Immature natural killer cell (primary cell): ENCODE results near the gene ROBO1. TPM values are rescaled to one million over a fixed set of nuclear protein-coding genes. Genes with fewer than 3 reads are reported as not detected.

Source experiments
- DNase-seq, 3 donors: peaks; one replicate each; pipeline ENCODE4 v3.0.0; 2022; ENCODE audit warnings: mixed read lengths in 1 of 3
- H3K27ac Mint-ChIP-seq, 6 donors: one replicate each; pipeline ENCODE4 v1.8.0; 2020; ENCODE audit warnings: mixed read lengths in 6 of 6, mild to moderate bottlenecking in 5 of 6, inconsistent platforms in 4 of 6, moderate library complexity in 3 of 6
- H3K27me3 Mint-ChIP-seq, 3 donors: one replicate each; pipeline ENCODE4 v1.8.0; 2020 to 2021; ENCODE audit warnings: low read depth in 3 of 3, mild to moderate bottlenecking in 3 of 3, mixed read lengths in 3 of 3, moderate library complexity in 3 of 3, inconsistent platforms in 1 of 3
- H3K36me3 Mint-ChIP-seq, 3 donors: one replicate each; pipeline ENCODE4 v1.8.0; 2020; ENCODE audit warnings: mixed read lengths in 3 of 3, inconsistent platforms in 2 of 3, mild to moderate bottlenecking in 2 of 3
- H3K4me1 Mint-ChIP-seq, 2 donors: one replicate each; pipeline ENCODE4 v1.8.0; 2020; ENCODE audit warnings: inconsistent platforms in 2 of 2, mild to moderate bottlenecking in 2 of 2, mixed read lengths in 2 of 2, moderate library complexity in 1 of 2
- H3K4me3 Mint-ChIP-seq, 5 donors: one replicate each; pipeline ENCODE4 v1.8.0; 2020; ENCODE audit warnings: mild to moderate bottlenecking in 5 of 5, mixed read lengths in 5 of 5, inconsistent platforms in 3 of 5, moderate library complexity in 3 of 5
- H3K9me3 Mint-ChIP-seq, 6 donors: one replicate each; pipeline ENCODE4 v1.8.0; 2020; ENCODE audit warnings: mild to moderate bottlenecking in 6 of 6, mixed read lengths in 6 of 6, inconsistent platforms in 4 of 6, moderate library complexity in 3 of 6
- polyA plus RNA-seq, 3 donors: library from polyadenylated mRNA; unstranded; fragments of 300-500 nt; fragmentation: Illumina TruSeq; gene quantifications; one replicate each; pipeline ENCODE4 v1.2.3, GENCODE V29; 2021

The ROBO1 gene
- polyA plus RNA-seq, 3 donors from 2014 or later = 0.63 TPM; not detected in 2

DNA sequence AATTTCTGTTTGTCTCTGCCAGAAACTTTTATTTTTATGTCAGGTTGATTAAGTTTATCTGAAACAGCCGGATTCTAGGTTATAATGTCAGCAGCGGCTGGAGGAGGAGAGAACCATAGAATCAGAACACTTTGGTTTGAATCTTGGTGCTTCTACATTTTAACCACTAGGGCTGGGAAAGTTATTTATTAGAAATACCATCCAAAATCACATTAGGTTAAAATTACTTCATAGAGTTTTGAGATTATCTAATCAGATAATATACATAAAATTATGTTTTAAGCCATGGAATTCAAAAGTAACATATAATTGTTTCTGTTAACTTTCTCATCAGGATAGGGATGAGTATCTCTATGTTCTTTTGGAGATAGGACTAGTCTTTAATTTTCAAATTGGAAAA is 502.9 kb downstream of the ROBO1 start:
- Mint-ChIP-seq H3K27ac (no peak overlapping the region), H3K9me3 (peaks cover 6 to 46% (median 19%) of the 10 kb centered on the region in 6 donors), H3K36me3 (no peaks in the 10 kb centered on the region), H3K27me3 (no peaks in the 10 kb centered on the region), H3K4me1 (no peaks in the 10 kb centered on the region), H3K4me3 (no peak overlapping the region)
- DNase-seq = no peak

DNA sequence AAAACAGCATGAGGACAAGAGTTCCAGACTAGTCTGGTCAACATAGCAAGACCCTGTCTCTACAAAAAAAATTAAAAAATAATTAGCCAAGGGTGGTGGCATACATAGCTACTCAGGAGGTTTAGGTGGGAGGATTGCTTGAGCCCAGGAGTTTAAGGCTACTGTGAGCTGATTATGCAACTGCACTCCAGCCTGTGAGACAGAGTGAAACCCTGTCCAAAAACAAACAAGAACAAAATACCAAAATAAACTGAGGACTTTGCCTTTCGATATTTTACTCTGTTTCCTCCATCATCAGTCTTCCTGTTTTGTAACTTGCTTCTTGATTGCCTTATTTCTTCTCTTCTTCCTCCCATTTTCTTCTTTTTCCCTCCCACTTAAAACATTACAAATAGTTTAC is 504.4 kb downstream of the ROBO1 start:
- H3K36me3 Mint-ChIP-seq = no peaks in the 10 kb centered on the region
- H3K9me3 Mint-ChIP-seq = peaks cover 8 to 38% (median 24%) of the 10 kb centered on the region in 6 donors
- H3K4me1 Mint-ChIP-seq = no peaks in the 10 kb centered on the region
- no peak overlapping the region for H3K27ac Mint-ChIP-seq
- H3K27me3 Mint-ChIP-seq = no peaks in the 10 kb centered on the region
- DNase-seq = no peak
- no peak overlapping the region for H3K4me3 Mint-ChIP-seq

DNA sequence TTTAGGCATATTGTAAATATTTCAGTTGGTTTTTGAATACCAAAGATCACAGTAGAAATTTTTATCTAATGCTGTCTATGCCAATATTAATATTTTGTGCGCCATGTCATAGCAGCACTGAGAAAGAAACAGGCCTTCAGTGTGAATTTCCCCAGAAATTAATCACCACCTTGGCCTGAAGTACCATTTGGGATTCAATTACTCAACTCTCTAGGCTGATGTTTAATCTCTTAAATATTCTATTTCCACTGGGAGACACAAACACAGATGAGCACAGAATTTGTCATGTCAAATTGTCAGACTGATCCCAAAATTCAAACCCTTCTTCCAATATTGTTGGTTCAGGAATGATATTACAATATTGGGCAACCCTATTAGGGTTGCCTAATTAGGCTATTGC is 509.3 kb downstream of the ROBO1 start:
- no peaks in the 10 kb centered on the region for H3K4me1 Mint-ChIP-seq
- H3K27ac Mint-ChIP-seq = no peak overlapping the region
- H3K36me3 Mint-ChIP-seq = no peaks in the 10 kb centered on the region

DNA sequence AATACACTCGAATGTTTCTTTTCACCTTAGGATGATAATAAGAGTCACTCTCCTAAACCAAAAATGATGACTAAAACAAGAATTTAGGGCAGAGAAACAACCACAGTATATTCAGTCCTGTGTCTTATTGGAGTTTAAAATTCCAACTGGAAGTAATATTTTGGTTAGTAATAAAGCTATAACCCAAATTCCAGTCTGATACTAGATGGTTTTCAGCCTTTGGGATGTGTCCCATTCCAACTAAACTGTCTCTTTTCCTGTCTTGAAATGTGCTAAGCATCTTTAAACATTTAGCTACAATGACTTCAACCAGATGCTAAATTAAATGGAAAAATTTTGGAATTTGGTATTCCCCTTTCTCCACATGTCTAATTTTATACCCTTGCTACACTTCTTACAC is 510.0 kb downstream of the ROBO1 start:
- no peaks in the 10 kb centered on the region for H3K36me3 Mint-ChIP-seq
- no peak overlapping the region for H3K4me3 Mint-ChIP-seq
- H3K9me3 Mint-ChIP-seq = peaks cover 4 to 52% (median 19%) of the 10 kb centered on the region in 6 donors
- DNase-seq = no peak
- no peak overlapping the region for H3K27ac Mint-ChIP-seq
- no peaks in the 10 kb centered on the region for H3K4me1 Mint-ChIP-seq
- H3K27me3 Mint-ChIP-seq = no peaks in the 10 kb centered on the region

More for the DNA sequence above, 509.3 kb downstream of the ROBO1 start:
- Mint-ChIP-seq H3K27me3 (no peaks in the 10 kb centered on the region), H3K9me3 (peaks cover 6 to 52% (median 23%) of the 10 kb centered on the region in 6 donors), H3K4me3 (no peak overlapping the region)
- DNase-seq = no peak

DNA sequence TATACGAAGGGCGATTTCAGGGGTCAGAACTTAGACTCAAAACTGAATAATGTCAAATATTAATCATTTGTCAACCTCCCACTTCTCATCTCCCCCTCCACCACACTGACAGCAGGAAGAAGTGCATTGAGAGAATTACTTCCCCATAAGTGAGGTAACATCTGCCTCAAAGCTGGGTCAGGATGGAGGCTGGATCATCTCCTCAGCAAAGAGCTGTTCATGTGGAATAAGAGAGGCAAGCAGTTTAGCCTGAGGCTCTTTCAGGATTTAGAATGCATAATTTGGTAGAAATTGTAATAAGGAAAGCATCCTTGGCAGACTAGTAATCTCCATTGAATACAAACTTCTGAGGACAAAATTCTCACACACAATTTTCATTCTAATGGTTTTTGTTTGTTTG is 512.1 kb downstream of the ROBO1 start:
- Mint-ChIP-seq H3K27me3 (no peaks in the 10 kb centered on the region), H3K4me3 (no peak overlapping the region), H3K4me1 (no peaks in the 10 kb centered on the region), H3K9me3 (peaks cover 5 to 46% (median 14%) of the 10 kb centered on the region in 6 donors), H3K36me3 (no peaks in the 10 kb centered on the region), H3K27ac (no peak overlapping the region)
- DNase-seq = no peak

DNA sequence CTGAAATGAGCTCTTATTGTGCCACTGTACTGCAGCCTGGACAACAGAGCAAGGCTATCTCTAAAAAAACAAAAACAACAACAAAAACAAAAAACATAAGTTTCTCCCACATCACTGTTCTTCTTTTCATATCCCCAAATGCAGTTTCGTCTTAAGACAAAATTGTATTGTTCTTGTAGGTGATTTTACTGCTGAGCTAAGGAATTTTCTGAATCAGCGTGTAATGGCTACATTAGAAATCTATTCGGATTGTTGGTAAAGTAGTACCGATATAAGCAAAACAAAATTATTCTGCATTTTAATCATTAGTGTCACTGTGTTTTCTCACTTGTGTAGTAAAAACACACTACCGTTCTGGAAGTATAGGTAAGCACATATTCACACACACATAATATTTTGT is 512.5 kb downstream of the ROBO1 start:
- Mint-ChIP-seq H3K27ac (no peak overlapping the region), H3K9me3 (peaks cover 5 to 46% (median 15%) of the 10 kb centered on the region in 6 donors), H3K36me3 (no peaks in the 10 kb centered on the region), H3K4me1 (no peaks in the 10 kb centered on the region), H3K4me3 (no peak overlapping the region), H3K27me3 (no peaks in the 10 kb centered on the region)
- DNase-seq = no peak

DNA sequence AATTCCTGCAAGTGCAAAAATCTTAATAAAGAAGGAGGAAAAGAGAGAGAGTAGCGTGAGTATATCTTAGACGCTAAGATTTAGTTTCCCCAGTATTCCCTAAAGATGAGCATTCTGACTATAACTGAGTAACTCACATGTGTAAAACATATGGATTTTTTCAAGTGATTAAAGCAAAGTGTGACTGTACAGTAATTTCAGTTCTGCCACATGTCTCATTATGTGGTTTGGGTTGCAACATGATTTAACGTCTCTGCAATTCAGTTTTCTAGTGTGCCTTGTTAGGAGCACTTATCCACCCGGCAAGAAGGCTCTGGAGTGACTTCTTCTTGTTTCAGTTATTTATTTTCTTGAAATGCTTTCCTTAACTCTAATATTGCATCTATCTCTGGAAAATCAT is 514.1 kb downstream of the ROBO1 start:
- Mint-ChIP-seq H3K4me3 (no peak overlapping the region), H3K9me3 (peaks cover 5 to 48% (median 18%) of the 10 kb centered on the region in 6 donors), H3K27ac (no peak overlapping the region), H3K4me1 (no peaks in the 10 kb centered on the region), H3K36me3 (no peaks in the 10 kb centered on the region), H3K27me3 (no peaks in the 10 kb centered on the region)
- no peak for DNase-seq

DNA sequence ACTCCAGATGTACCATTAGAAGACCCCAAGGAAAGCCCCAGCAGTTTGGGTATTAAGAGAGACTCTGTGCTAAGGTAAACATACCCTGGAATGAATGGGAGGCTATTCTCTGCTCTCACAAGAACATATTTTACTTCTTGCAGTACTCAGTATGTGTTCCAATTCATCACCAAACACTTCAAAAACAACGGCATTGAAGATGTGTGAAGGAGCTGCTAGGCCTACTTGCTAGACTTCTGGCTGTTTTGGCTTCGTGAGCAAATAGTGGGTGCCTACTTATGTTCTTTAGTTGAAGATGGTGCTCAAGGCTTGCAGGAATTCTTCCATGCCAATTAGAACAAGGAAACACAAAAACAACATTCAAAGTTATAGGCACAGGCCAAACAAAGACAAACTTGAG is 514.5 kb downstream of the ROBO1 start:
- H3K4me3 Mint-ChIP-seq = no peak overlapping the region
- DNase-seq = no peak
- no peak overlapping the region for H3K27ac Mint-ChIP-seq
- H3K9me3 Mint-ChIP-seq = peaks cover 7 to 52% (median 20%) of the 10 kb centered on the region in 6 donors
- H3K27me3 Mint-ChIP-seq = no peaks in the 10 kb centered on the region
- H3K4me1 Mint-ChIP-seq = no peaks in the 10 kb centered on the region
- H3K36me3 Mint-ChIP-seq = no peaks in the 10 kb centered on the region

DNA sequence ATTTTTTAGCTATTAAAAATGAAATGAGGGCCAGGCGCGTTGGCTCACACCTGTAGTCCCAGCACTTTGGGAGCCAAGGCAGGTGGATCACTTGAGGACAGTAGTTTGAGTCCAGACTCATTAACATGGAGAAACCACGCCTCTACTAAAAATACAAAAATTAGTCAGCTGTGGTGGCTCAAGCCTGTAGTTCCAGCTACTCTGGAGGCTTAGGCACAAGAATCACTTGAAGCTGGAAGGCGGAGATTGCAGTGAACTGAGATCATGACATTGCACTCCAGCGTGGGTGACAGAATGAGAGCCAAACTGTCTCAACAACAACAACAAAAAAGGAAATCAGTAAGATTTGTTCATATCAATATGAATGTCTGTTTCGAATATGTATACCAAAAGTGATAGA is 517.1 kb downstream of the ROBO1 start:
- no peak for DNase-seq
- Mint-ChIP-seq H3K4me3 (no peak overlapping the region), H3K9me3 (peaks cover 5 to 48% (median 28%) of the 10 kb centered on the region in 6 donors), H3K4me1 (no peaks in the 10 kb centered on the region), H3K27me3 (no peaks in the 10 kb centered on the region), H3K36me3 (no peaks in the 10 kb centered on the region), H3K27ac (no peak overlapping the region)

DNA sequence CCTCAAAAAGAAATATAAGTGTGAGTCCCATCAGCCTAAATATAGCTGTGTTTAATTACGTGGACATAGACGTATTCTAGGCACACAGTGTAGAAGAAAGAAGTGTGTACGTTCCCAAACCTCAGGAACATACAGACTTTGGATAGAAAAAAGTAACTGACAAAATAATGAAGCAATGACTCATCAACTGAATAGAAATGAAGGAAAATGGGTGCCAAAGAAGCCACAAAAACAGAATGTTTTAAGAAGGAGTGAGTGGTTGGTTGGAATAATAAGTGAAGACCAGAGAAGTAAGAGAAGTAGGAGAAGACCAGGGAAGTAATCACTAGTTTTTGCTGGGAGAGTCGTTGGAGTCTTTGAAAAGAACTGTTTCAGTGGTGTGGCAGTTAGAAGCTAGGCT is 518.1 kb downstream of the ROBO1 start:
- no peaks in the 10 kb centered on the region for H3K4me1 Mint-ChIP-seq
- H3K9me3 Mint-ChIP-seq = peaks cover 6 to 38% (median 25%) of the 10 kb centered on the region in 6 donors
- DNase-seq = no peak
- H3K27me3 Mint-ChIP-seq = no peaks in the 10 kb centered on the region
- no peaks in the 10 kb centered on the region for H3K36me3 Mint-ChIP-seq
- no peak overlapping the region for H3K27ac Mint-ChIP-seq
- H3K4me3 Mint-ChIP-seq = no peak overlapping the region

DNA sequence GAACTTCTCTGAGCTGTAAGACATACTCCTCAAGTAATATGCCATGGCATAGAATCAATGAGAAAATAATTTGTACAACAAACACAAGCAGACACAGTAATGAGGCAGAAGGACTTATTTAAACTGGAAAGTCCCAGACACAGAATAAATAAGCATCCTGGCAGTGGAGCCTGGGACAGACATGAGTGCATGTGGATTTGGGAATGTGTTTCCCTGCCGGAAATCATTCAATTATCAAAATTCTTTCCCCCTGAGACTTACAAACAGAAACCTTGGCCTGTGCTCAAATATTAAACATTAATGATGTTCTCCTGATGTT is 520.1 kb downstream of the ROBO1 start:
- Mint-ChIP-seq H3K27me3 (no peaks in the 10 kb centered on the region), H3K4me1 (no peaks in the 10 kb centered on the region), H3K9me3 (peaks cover 6 to 35% (median 23%) of the 10 kb centered on the region in 6 donors), H3K4me3 (no peak overlapping the region), H3K36me3 (no peaks in the 10 kb centered on the region), H3K27ac (no peak overlapping the region)
- no peak for DNase-seq

DNA sequence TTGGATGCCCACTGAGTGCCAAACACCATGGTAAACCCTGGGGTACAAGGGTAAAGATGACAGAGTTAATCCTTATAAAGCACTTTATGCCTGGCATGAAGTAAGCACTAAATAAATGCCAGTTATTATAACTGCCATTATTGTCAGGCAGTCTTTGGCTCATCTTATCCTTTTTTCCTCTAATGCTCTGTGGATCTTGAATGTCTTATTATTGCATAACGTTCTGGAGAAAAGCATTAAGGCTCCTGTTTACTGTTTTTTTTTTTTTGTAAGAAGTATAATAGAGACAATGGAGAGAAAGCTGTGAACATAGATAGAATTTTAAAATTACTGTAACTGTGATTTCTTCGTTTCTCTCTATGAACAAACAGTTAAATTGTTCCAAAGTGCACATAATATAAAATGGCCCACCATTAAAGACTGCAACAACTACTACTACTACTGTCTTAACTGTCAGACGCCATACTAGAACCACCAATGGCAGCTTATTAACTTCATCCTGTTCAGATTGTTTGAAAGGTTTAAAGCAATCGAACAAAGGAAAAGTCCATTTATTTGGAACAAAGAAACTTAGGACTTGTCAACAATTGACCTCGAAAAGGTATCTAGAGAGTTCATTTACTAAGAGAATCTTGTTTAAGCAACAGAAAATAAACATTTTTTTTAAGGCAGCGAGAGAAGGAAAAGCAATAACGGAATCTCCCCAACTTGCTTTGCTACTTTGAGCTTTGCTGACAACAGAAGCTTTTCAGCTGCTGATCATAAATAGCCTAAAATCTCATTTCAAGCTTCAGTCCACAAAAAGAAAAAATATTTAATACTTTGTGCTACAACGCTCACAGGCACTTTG is 520.7 kb downstream of the ROBO1 start:
- H3K4me1 Mint-ChIP-seq = no peaks in the 10 kb centered on the region
- H3K27ac Mint-ChIP-seq = no peak overlapping the region

DNA sequence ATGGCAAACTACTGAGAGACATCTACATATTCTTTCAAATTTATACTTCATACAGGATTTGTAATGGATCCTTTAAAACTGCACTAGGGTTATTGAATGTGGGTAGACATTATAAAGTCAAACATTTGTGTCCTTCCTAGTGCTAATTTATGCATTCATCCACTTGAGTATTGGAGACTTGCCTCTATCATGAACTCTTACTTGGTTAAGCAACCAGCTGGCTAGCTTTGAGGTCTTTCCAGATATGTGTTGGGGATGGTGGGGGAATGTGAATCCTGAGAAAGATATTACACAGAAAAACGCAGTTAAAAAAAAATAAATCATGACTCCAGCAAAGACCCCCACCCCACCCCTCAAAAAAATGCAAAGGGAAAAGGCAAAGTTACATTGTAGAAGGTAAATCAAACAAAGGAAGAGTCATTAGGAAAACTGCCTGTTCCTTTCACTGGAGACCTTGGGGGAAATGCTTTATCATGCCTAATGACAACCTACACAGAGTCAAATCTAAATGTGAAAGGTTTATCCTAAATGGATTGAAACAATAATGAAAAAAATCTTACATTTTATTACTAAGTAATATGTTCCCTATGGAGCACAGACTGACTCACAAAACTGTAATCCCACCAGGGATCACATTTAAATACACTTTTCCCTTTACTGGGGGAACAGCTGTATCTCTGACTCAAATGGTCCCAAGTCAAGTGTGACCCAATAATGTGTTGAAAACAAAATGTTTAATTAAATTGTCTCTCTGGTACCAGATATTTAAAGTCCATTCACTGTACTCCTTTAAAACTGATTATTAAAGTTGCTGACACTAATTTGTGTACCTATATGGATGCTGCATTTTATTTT is 522.3 kb downstream of the ROBO1 start:
- Mint-ChIP-seq H3K9me3 (peaks cover 6 to 38% (median 24%) of the 10 kb centered on the region in 6 donors), H3K4me1 (no peaks in the 10 kb centered on the region), H3K4me3 (no peak overlapping the region), H3K36me3 (no peaks in the 10 kb centered on the region), H3K27ac (no peak overlapping the region), H3K27me3 (no peaks in the 10 kb centered on the region)
- no peak for DNase-seq

More for the DNA sequence above, 520.7 kb downstream of the ROBO1 start:
- DNase-seq = no peak
- Mint-ChIP-seq H3K36me3 (no peaks in the 10 kb centered on the region), H3K4me3 (no peak overlapping the region), H3K27me3 (no peaks in the 10 kb centered on the region), H3K9me3 (peaks cover 6 to 35% (median 23%) of the 10 kb centered on the region in 6 donors)

DNA sequence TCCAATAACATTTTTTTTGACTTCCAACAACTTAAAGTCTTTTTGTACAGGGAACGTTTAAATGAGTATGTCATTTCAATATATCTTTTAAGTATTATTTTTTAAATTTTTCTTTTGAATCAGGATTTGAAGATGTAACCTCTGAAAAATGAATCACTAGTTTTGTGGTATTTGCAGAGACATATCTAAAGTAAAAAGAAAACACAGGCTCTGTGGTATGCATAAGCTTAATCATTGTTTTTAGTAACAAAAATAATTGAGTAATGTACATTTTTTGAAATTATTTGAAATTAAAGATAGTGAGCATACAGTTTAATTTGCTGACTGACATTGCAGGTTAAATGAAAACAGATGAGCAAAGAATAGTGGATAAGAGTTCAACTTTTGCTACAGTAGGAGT is 531.3 kb downstream of the ROBO1 start:
- Mint-ChIP-seq H3K27me3 (peaks cover 0 to 4% (median 0%) of the 10 kb centered on the region in 3 donors), H3K36me3 (no peaks in the 10 kb centered on the region), H3K4me3 (no peak overlapping the region), H3K4me1 (no peaks in the 10 kb centered on the region), H3K9me3 (peaks cover 4 to 43% (median 23%) of the 10 kb centered on the region in 6 donors), H3K27ac (no peak overlapping the region)
- no peak for DNase-seq
